Activated naive CD8-positive, alpha-beta T cell treated with anti-CD3 and anti-CD28 coated beads, Interleukin-2, amount 50 U/mL, for 24 hours (primary cell): Measurements from ENCODE around the gene RNF144A.
A peak's percentile ranks its signal among the peaks of the same experiment; 100 is the strongest.

Experiments used
- ATAC-seq: fragments of 150-1000 bp; cut with Tn5 transposase; one replicate; pipeline ENCODE4 v1.10.0; 2021
- DNase-seq: peaks from one replicate; pipeline ENCODE4 v3.0.0; 2021
- H3K27ac Mint-ChIP-seq: one replicate; pipeline ENCODE4 v1.8.0; 2021; ENCODE audit warnings: mild to moderate bottlenecking, mixed read lengths
- H3K27me3 Mint-ChIP-seq: one replicate; pipeline ENCODE4 v1.8.0; 2021; ENCODE audit warnings: mixed read lengths
- H3K36me3 Mint-ChIP-seq: one replicate; pipeline ENCODE4 v1.8.0; 2021; ENCODE audit warnings: low read depth, mixed read lengths
- H3K4me1 Mint-ChIP-seq: one replicate; pipeline ENCODE4 v1.8.0; 2021; ENCODE audit warnings: mixed read lengths
- H3K4me3 Mint-ChIP-seq: one replicate; pipeline ENCODE4 v1.8.0; 2021; ENCODE audit warnings: mild to moderate bottlenecking, moderate library complexity, mixed read lengths
- H3K9me3 Mint-ChIP-seq: one replicate; pipeline ENCODE4 v1.8.0; 2021; ENCODE audit warnings: mixed read lengths

The RNF144A gene, protein sequence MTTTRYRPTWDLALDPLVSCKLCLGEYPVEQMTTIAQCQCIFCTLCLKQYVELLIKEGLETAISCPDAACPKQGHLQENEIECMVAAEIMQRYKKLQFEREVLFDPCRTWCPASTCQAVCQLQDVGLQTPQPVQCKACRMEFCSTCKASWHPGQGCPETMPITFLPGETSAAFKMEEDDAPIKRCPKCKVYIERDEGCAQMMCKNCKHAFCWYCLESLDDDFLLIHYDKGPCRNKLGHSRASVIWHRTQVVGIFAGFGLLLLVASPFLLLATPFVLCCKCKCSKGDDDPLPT

GRCh38 chr2:6917071-6917760 lies at the start of gene RNF144A:
TSS of gene RNF144A (plus strand) at chr2:6917412. CDS start at chr2:6996927, 79,515 bp downstream.
- H3K9me3 Mint-ChIP-seq: no peaks in the 10 kb centered on the region
- H3K4me3 Mint-ChIP-seq: peak within 1 kb of the TSS; percentile 79
- peak; percentile 67 for ATAC-seq

GRCh38 chr2:6872394-6872793 lies 44.8 kb upstream of the RNF144A start:
- H3K36me3 Mint-ChIP-seq: peaks cover 4% of the 10 kb centered on the region
- H3K4me3 Mint-ChIP-seq: no peak overlapping the region
- no peak overlapping the region for H3K27ac Mint-ChIP-seq
- H3K27me3 Mint-ChIP-seq: no peaks in the 10 kb centered on the region
- no peak for ATAC-seq
- H3K9me3 Mint-ChIP-seq: peaks cover 6% of the 10 kb centered on the region
- DNase-seq: no peak
- H3K4me1 Mint-ChIP-seq: peaks cover 54% of the 10 kb centered on the region

More at GRCh38 chr2:6917071-6917760, at the start of gene RNF144A:
- peak; percentile 83 for DNase-seq
- peaks cover 77% of the 10 kb centered on the region for H3K4me1 Mint-ChIP-seq
- H3K36me3 Mint-ChIP-seq: peaks cover 16% of the 10 kb centered on the region
- H3K27ac Mint-ChIP-seq: peak within 1 kb of the TSS; percentile 69
- H3K27me3 Mint-ChIP-seq: no peaks in the 10 kb centered on the region

GRCh38 chr2:6874032-6874431 lies 43.2 kb upstream of the RNF144A start:
- H3K4me3 Mint-ChIP-seq: no peak overlapping the region
- no peaks in the 10 kb centered on the region for H3K27me3 Mint-ChIP-seq
- no peak for ATAC-seq
- peaks cover 69% of the 10 kb centered on the region for H3K4me1 Mint-ChIP-seq
- no peak overlapping the region for H3K27ac Mint-ChIP-seq
- DNase-seq: no peak
- peaks cover 4% of the 10 kb centered on the region for H3K36me3 Mint-ChIP-seq
- peaks cover 6% of the 10 kb centered on the region for H3K9me3 Mint-ChIP-seq

- DNase-seq (no peak), ATAC-seq (no peak)
- Mint-ChIP-seq H3K4me1 (peaks cover 87% of the 10 kb centered on the region), H3K9me3 (peaks cover 6% of the 10 kb centered on the region), H3K27me3 (no peaks in the 10 kb centered on the region), H3K36me3 (peaks cover 4% of the 10 kb centered on the region), H3K4me3 (no peak overlapping the region), H3K27ac (peak overlapping the region; percentile 75)
Measured at GRCh38 chr2:6876309-6876708, 40.9 kb upstream of the RNF144A start.

DNA sequence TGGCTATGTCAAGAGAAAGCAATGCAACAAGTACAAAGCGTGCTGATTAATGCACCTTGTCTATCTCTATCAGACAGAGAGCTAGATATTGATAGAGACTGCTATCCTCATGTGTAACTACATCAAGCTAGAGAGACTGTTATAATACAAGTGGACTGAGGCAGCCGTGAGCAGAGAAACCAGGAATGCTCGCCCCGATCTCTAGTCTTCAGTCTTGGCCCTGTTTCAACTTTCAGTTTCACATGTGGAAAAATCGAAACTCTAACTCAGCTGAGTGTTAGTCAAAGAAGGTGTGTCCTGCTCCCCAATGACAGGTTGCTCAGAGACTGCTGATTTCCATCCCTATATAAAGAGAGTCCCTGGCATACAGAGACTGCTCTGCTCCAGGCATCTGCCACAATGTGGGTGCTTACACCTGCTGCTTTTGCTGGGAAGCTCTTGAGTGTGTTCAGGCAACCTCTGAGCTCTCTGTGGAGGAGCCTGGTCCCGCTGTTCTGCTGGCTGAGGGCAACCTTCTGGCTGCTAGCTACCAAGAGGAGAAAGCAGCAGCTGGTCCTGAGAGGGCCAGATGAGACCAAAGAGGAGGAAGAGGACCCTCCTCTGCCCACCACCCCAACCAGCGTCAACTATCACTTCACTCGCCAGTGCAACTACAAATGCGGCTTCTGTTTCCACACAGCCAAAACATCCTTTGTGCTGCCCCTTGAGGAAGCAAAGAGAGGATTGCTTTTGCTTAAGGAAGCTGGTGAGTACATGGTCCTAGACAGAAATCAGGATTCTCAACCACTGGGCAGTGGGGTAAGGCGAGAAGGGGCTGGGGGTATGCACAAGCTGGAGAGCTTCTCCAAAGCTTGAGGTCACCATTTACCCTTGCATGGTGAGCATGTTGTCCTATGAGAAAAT lies 39.6 kb upstream of the RNF144A start, which contains the start of gene RSAD2:
TSS of gene RSAD2 (plus strand) at position 376 of the 903 bp plus-strand sequence. CDS start at position 400, 24 bp downstream.
- DNase-seq: peak; percentile 31
- Mint-ChIP-seq H3K27me3 (no peaks in the 10 kb centered on the region), H3K9me3 (peaks cover 6% of the 10 kb centered on the region), H3K4me1 (peaks cover 82% of the 10 kb centered on the region), H3K27ac (peak within 1 kb of the TSS; percentile 75), H3K36me3 (peaks cover 4% of the 10 kb centered on the region), H3K4me3 (peak within 1 kb of the TSS; percentile 80)
- ATAC-seq: peak; percentile 85

- no peaks in the 10 kb centered on the region for H3K27me3 Mint-ChIP-seq
Measured at GRCh38 chr2:6878549-6878948, 38.7 kb upstream of the RNF144A start.

GRCh38 chr2:6879011-6879410 lies 38.2 kb upstream of the RNF144A start:
- peaks cover 71% of the 10 kb centered on the region for H3K4me1 Mint-ChIP-seq
- no peak for DNase-seq
- no peak overlapping the region for H3K27ac Mint-ChIP-seq
- H3K36me3 Mint-ChIP-seq: peaks cover under 1% of the 10 kb centered on the region
- no peak for ATAC-seq
- H3K4me3 Mint-ChIP-seq: peak overlapping the region; percentile 57
- peaks cover 2% of the 10 kb centered on the region for H3K9me3 Mint-ChIP-seq
- H3K27me3 Mint-ChIP-seq: no peaks in the 10 kb centered on the region

More at GRCh38 chr2:6878549-6878948, 38.7 kb upstream of the RNF144A start:
- ATAC-seq (no peak), DNase-seq (no peak)
- H3K27ac Mint-ChIP-seq: no peak overlapping the region
- H3K4me1 Mint-ChIP-seq: peaks cover 73% of the 10 kb centered on the region
- peaks cover 4% of the 10 kb centered on the region for H3K36me3 Mint-ChIP-seq
- peaks cover 6% of the 10 kb centered on the region for H3K9me3 Mint-ChIP-seq
- H3K4me3 Mint-ChIP-seq: peak overlapping the region; percentile 57

DNA sequence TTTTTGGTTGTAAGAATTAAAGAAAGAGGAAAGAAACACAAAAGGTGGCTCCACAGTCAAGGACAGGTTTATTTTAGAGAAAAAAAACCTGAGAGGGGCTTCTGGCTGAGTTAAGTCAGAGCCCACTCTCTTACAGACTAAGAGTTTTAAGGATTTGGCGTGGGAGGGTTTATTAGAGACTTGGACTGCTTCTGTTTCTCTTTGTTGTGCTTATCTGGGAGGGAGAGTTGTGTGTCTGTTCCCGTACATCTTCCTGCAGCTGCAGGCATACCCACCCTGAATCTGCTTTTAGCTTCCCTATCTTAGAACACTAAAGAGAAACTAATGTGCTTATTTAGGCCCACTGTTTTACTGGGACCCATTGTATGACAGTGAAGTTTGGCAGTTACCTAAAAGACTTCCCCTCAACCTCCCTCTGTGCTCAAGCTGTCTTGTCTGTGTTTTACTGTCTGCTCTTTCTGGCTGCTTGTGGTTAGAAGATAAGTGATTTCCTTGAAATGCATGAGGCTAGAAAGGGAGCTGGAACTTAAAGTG lies 36.9 kb upstream of the RNF144A start:
- H3K4me3 Mint-ChIP-seq: peak overlapping the region; percentile 69
- no peaks in the 10 kb centered on the region for H3K27me3 Mint-ChIP-seq
- no peaks in the 10 kb centered on the region for H3K36me3 Mint-ChIP-seq
- DNase-seq (no peak), ATAC-seq (no peak)
- H3K27ac Mint-ChIP-seq: peak overlapping the region; percentile 77
- peaks cover 60% of the 10 kb centered on the region for H3K4me1 Mint-ChIP-seq
- no peaks in the 10 kb centered on the region for H3K9me3 Mint-ChIP-seq

DNA sequence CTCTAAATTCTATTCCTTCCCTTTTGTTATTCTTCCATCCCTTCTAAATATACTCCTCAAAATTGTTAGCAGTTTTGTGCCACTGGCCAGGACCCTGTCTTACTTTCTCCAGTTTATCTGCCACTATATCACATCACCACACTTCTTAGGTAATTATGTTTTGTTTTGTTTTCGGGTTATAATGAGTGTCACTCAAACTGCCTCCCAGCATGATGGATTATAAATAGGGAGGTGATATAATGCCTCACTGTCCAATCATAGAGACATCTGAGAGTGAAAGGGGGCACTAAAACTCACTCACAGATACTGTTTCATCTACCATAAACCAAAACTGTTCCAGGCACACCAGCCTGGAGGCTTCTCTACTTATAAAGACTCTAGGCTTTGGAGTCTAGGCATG lies 36.2 kb upstream of the RNF144A start:
- peaks cover 52% of the 10 kb centered on the region for H3K4me1 Mint-ChIP-seq

DNA sequence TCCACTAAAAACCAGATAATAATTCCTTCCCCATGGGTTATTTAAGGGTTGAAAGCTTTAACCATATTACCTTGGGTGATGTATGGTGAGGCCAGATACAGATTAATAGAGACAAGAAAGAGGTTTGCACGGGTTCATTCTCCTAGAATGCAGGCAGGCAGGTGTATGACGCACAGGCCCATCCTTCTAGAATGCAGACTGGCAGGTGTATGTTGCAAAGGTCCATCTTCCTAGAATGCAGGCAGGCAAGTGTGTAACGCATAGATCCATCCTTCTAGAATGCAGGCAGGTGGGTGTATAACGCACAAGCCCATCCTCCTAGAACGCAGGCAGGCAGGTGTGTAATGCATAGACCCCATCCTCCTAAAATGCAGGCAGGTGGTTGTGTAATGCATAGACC lies 35.7 kb upstream of the RNF144A start:
- H3K27me3 Mint-ChIP-seq: no peaks in the 10 kb centered on the region
- H3K4me3 Mint-ChIP-seq: no peak overlapping the region
- no peaks in the 10 kb centered on the region for H3K9me3 Mint-ChIP-seq
- peaks cover 48% of the 10 kb centered on the region for H3K4me1 Mint-ChIP-seq
- no peak overlapping the region for H3K27ac Mint-ChIP-seq
- no peaks in the 10 kb centered on the region for H3K36me3 Mint-ChIP-seq
- DNase-seq: no peak
- no peak for ATAC-seq

More for the DNA sequence above, 36.2 kb upstream of the RNF144A start:
- ATAC-seq (no peak), DNase-seq (no peak)
- Mint-ChIP-seq H3K4me3 (peak overlapping the region; percentile 22), H3K9me3 (no peaks in the 10 kb centered on the region), H3K36me3 (no peaks in the 10 kb centered on the region), H3K27ac (peak overlapping the region; percentile 47), H3K27me3 (no peaks in the 10 kb centered on the region)

GRCh38 chr2:6883448-6884122 lies 33.6 kb upstream of the RNF144A start:
- DNase-seq (no peak), ATAC-seq (no peak)
- no peaks in the 10 kb centered on the region for H3K27me3 Mint-ChIP-seq
- H3K9me3 Mint-ChIP-seq: no peaks in the 10 kb centered on the region
- H3K4me3 Mint-ChIP-seq: no peak overlapping the region
- peaks cover 29% of the 10 kb centered on the region for H3K4me1 Mint-ChIP-seq
- H3K27ac Mint-ChIP-seq: no peak overlapping the region
- no peaks in the 10 kb centered on the region for H3K36me3 Mint-ChIP-seq

DNA sequence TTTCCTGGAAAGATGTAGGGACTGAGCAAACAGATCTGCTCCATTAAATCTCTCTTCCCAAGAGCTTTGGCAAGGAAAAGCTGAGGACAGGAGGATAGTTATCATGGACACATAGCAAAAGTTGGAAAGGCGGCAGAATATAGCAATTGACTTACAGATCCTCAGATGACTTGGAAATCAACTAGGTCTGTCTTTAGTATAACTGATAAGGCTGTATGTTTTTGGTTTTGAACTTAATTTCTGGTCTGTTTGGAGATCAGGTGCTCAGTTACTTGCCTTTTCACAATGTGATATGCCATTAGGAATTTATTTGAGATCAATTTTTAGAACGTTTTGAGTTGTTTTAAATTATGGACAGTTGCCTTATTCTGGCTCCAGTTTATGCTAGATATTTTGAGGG lies 31.7 kb upstream of the RNF144A start:
- Mint-ChIP-seq H3K27ac (no peak overlapping the region), H3K4me1 (peaks cover 14% of the 10 kb centered on the region), H3K4me3 (no peak overlapping the region), H3K36me3 (peaks cover 3% of the 10 kb centered on the region), H3K9me3 (no peaks in the 10 kb centered on the region), H3K27me3 (no peaks in the 10 kb centered on the region)
- no peak for ATAC-seq
- DNase-seq: no peak

GRCh38 chr2:6885968-6886367 lies 31.2 kb upstream of the RNF144A start:
- no peak for ATAC-seq
- no peaks in the 10 kb centered on the region for H3K9me3 Mint-ChIP-seq
- H3K27ac Mint-ChIP-seq: no peak overlapping the region
- no peak overlapping the region for H3K4me3 Mint-ChIP-seq
- no peaks in the 10 kb centered on the region for H3K27me3 Mint-ChIP-seq
- peaks cover 10% of the 10 kb centered on the region for H3K4me1 Mint-ChIP-seq
- DNase-seq: no peak
- peaks cover 3% of the 10 kb centered on the region for H3K36me3 Mint-ChIP-seq
